C4-2B (cell line): Measurements from ENCODE around the gene CD27.

Source experiments
- H3K27ac ChIP-seq: fragments of 450-650 bp; 2 replicates; pipeline ENCODE4 v1.5.1; 2017
- CTCF ChIP-seq: fragments of 450-650 bp; conservative IDR thresholded peaks from 2 replicates; pipeline ENCODE4 v1.5.1; 2017; ENCODE audit warnings: mild to moderate bottlenecking
- ZFX ChIP-seq: fragments of 450-650 bp; IDR thresholded peaks from 2 replicates; pipeline ENCODE4 v1.6.1; 2017

CD27 gene

GRCh38 chr12:6416596-6416995 lies 28.2 kb upstream of the CD27 start:
- H3K27ac ChIP-seq: no peak overlapping the region
- no peak for TF ChIP-seq CTCF
- TF ChIP-seq ZFX: no peak

- H3K27ac ChIP-seq: no peak overlapping the region
- TF ChIP-seq ZFX: no peak
These were observed 26.0 kb upstream of the CD27 start for GRCh38 chr12:6418796-6419195.

GRCh38 chr12:6420364-6420763 lies 24.4 kb upstream of the CD27 start:
- H3K27ac ChIP-seq: peak overlapping the region; percentile 15; the same call in 1 of the 2 replicates
- TF ChIP-seq CTCF (no peak), ZFX (no peak)

- peak overlapping the region; percentile 15; the same call in 1 of the 2 replicates for H3K27ac ChIP-seq
- TF ChIP-seq CTCF (peak; percentile 95), ZFX (no peak)
These were observed 21.3 kb upstream of the CD27 start for GRCh38 chr12:6423267-6424007.

- H3K27ac ChIP-seq: peak overlapping the region; percentile 15; the same call in 1 of the 2 replicates
These were observed 20.8 kb upstream of the CD27 start for GRCh38 chr12:6424008-6424347.

GRCh38 chr12:6424866-6425265 lies 19.9 kb upstream of the CD27 start:
- no peak for TF ChIP-seq CTCF
- no peak for TF ChIP-seq ZFX
- H3K27ac ChIP-seq: no peak overlapping the region

More at GRCh38 chr12:6424008-6424347, 20.8 kb upstream of the CD27 start:
- TF ChIP-seq ZFX: no peak
- no peak for TF ChIP-seq CTCF

GRCh38 chr12:6425590-6426531 lies 18.9 kb upstream of the CD27 start:
- TF ChIP-seq CTCF (no peak), ZFX (no peak)

More at GRCh38 chr12:6425590-6426531, 18.9 kb upstream of the CD27 start:
- no peak overlapping the region for H3K27ac ChIP-seq
